IPS-18c (cell line): ENCODE measurements around the gene ASNS.
"Not testable (repeated sequence)": the region's sequence is repeated elsewhere in the genome, so short reads cannot be mapped to it uniquely, and the experiment has no call there.

Experiments used
- H3K4me3 ChIP-seq: 2 replicates; pipeline ENCODE4 v1.7.0; 2013; ENCODE audit warnings: low read depth, mild to moderate bottlenecking, low read length, moderate library complexity; ENCODE audit not compliant: insufficient read depth
- H3K9me3 ChIP-seq: one replicate; pipeline ENCODE4 v1.6.1; 2013; ENCODE audit warnings: mild to moderate bottlenecking, low read length, moderate library complexity; ENCODE audit not compliant: control insufficient read depth, insufficient read depth

Gene ASNS, protein sequence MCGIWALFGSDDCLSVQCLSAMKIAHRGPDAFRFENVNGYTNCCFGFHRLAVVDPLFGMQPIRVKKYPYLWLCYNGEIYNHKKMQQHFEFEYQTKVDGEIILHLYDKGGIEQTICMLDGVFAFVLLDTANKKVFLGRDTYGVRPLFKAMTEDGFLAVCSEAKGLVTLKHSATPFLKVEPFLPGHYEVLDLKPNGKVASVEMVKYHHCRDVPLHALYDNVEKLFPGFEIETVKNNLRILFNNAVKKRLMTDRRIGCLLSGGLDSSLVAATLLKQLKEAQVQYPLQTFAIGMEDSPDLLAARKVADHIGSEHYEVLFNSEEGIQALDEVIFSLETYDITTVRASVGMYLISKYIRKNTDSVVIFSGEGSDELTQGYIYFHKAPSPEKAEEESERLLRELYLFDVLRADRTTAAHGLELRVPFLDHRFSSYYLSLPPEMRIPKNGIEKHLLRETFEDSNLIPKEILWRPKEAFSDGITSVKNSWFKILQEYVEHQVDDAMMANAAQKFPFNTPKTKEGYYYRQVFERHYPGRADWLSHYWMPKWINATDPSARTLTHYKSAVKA

DNA sequence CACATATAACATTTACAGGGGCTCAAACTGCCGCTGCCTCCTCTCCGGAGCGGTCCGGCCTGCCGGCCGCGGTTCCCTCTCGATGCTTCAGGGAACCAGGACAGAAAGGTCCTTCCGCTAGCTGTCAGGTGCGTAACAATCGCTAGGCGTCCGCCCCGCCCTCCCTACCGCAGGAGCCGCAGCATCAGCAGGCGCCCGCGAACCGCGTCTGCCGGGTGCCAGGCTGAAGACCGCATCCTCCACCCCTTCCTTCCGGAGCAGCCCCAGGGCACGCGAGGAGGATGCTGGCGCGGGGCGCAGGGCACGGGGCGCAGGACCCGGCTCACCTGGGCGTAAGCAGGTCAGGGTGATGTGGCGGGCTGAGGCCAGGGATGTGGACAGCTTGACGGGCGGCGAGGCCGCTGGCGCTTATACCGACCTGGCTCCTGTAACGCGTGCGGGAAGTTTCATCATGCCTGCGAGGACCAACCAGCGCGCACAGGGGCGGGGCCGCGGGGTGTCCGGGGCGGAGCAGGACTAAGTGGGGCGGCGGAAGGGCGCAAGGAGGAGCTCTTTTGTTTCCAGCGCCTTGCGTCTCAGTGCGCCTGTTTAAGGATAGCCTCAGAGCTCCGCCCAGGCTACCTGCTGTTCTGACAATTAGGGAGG, at the start of gene ASNS:
ASNS (minus strand) TSS at position 384 of the 645 bp plus-strand sequence. CDS start 3,252 bp downstream, outside the sequence.
- Histone ChIP-seq H3K9me3 (no peaks in the 10 kb centered on the region), H3K4me3 (peak within 1 kb of the TSS; percentile 80)

DNA sequence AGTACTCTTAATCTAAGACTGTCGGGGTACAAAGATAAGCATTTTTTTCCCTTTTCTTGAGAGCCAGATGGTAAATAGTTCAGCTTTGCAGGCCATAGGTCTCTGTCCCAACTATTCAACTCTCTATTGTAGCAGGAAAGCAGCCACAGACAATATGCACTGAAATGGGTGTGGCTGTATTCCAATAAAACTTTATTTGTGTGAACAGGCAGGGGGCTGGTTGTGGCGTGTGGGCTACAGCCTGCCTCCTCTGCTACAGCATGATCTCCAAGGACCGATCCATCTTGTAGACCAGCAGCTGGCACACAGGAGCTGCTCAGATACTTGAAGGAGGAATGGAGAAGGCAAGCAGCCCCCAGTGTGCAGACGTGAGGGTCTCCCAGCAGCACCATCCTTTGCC, 49.0 kb upstream of the ASNS start:
- H3K4me3 ChIP-seq, H3K9me3 ChIP-seq: not testable (repeated sequence)

DNA sequence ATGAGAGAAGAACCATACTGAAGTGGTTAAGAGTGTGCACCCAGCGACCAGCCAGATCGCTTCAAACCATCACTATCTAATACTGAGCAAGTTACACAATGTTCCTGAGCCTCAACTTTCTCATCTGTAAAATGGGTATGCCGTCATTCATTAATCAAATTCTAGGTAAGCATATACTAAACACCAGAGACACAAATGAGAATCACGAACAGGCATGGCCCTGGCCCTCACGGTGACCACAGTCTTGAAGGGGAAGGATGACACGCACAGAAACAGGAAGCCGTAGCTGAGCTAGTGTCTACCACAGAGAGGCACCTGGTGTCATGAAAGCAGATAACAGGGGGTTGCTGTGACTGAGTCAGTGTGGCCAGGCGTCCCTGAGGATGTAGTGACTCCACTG, 43.1 kb upstream of the ASNS start:
- H3K4me3 ChIP-seq, H3K9me3 ChIP-seq: not testable (repeated sequence)

DNA sequence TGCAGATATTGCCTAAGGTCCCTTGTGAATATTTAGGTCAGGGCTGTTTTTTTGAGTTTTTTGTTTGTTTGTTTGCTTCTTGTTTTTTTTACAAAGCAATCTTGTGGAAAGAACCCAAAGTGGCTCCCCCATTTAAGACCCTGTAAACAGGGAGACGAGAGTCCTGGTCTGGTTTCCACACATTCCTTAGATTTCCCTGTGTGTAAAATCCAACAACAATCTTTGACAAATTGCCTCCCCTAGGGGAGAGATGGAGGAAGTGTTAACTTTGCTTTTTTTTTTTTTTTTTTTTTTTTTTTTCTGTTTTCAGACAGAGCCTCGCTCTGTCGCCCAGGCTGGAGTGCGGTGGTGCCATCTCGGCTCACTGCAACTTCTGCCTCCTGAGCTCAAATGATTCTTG, 40.1 kb upstream of the ASNS start:
- H3K4me3 ChIP-seq, H3K9me3 ChIP-seq: not testable (repeated sequence)

DNA sequence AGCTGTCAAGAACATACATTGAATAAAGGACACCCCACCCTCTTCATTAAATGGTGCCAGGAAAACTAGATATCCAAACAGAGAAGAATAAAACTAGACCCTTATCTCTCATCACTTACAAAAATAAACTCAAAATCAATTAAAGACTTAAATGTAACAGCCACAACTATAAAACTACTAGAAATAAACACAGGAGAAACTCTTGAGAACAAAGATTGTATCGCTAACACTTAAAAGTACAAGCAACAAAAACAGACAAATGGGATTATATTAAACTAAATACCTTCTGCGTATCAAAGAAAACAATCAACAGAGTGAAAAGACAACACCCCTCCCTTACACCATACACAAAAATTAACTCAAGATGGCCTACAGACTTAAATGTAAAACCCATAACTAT, 24.7 kb upstream of the ASNS start:
- not testable (repeated sequence) for H3K4me3 ChIP-seq, H3K9me3 ChIP-seq

DNA sequence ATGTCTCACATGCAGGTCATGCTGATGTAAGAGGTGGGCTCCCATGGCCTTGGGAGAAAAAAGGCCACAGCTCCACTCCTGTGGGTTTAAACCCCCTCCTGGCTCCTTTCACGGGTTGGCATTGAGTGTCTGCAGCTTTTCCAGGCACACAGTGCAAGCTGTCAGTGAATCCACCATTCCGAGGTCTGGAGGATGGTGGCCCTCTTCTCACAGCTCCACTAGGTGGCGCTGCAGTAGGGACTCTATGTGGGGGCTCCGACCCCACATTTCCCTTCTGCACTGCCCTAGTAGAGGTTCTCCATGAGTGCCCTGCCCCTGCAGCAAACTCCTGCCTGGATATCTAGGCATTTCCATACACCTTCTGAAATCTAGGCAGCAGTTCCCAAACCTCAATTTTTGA, 19.5 kb upstream of the ASNS start:
- H3K4me3 ChIP-seq, H3K9me3 ChIP-seq: not testable (repeated sequence)

DNA sequence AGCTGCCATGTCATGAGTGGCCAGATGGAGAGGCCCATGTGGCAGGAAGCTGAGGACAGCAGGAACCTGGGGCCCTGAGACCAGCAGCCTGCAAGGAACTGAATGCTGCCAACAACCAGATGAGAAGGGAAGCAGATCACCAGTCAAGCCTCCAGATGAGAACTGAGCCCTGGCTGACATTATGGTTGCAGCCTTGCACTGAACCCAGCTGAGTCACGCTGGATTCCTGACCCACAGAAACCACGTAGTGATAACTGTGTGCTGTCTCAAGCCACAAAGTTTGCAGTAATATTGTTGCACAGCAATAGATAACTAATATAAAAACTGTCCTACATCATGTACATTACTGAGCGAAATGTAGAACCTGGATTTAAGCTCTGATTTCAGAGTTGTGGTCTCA, 7.3 kb upstream of the ASNS start:
- H3K9me3 ChIP-seq, H3K4me3 ChIP-seq: not testable (repeated sequence)

DNA sequence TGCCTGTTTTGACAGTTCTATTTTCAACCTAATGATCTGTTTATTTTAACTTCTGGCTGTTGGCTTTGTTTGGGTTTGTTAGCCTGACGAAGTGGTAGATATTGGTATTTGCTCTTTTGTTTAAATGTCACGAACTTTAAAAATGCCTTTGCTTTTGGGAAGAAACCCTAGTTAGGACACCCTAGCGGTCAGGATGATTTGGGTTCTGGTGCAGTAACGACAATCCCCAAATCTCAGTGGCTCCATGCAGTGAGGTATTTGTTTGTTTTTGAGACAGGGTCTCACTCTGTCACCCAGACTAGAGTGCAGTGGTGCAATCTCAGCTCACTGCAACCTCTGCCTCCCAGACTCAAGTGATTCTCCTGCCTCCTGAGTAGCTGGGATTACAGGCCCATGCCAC, 2.7 kb upstream of the ASNS start:
- not testable (repeated sequence) for H3K4me3 ChIP-seq, H3K9me3 ChIP-seq

DNA sequence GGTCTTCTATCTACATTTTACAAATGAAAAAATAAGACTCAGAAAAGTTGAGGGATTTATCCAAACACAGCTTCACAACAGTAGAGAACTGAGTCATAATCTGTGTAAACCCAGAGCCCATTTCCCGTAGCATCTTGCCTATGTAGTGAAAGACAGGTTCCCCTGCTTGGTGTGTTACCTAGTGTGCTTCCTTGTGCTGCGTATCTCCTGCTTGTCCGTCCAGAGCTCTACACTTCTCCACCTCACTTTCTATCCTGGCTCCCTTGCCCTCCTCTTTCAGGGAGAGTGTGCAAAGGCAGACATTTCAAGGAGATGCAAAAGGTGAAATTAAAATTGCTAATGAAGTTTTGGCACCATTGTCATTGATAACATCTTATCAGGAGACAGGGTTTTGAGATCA, 1.4 kb upstream of the ASNS start:
- no peaks in the 10 kb centered on the region for H3K9me3 ChIP-seq
- no peak overlapping the region for H3K4me3 ChIP-seq

DNA sequence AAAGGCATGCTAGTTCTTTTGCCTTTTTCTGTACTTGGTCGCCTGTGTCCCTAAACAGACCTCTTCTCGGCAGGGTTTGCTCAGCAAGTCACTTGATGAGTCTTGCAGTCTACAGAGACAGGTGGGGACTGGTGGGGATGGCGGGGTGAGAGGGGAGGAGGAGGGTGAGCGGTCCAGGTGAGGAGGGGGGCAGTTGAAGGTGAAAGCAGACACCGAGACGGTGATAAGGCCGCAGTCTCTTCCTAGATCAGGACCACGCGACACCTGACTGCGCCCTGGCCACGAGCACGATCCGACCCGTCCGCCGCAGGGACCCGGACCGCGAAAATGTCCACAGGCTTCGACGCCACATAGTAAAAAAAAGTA, 566 bp downstream of the ASNS start:
- Histone ChIP-seq H3K4me3 (peak overlapping the region; percentile 80), H3K9me3 (no peaks in the 10 kb centered on the region)

DNA sequence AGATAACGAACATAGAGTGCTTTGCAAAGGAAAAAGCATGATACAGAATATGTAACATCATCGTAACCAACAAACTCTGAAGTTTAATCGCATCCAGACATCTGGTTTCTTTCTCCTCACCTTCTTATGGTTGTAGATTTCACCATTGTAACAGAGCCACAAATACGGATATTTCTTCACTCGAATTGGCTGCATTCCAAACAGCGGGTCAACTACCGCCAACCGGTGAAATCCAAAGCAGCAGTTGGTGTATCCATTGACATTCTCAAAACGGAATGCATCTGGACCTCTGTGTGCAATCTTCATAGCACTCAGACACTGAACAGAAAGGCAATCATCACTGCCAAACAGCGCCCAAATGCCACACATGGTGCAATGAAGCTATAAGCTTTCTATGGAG, 3.4 kb downstream of the ASNS start:
- Histone ChIP-seq H3K9me3 (no peaks in the 10 kb centered on the region), H3K4me3 (no peak overlapping the region)

DNA sequence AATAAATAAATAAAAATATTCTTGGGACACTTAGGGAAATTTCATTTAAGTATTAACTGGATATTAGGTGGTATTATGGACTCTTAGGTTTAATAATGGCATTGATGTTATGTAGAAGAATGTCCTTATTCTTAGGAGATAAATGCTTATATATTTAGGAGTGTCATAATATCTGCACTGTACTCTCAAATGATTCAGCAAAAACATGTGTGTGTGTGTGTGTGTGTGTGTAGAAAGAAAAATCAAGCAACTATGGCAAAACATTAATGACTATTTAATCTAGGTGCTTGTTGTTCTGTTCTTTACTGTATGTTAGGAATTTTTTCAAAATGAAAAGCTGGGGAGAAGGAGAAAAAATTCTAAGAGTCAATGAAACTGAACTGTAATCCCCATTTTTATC, 3.9 kb downstream of the ASNS start:
- Histone ChIP-seq H3K4me3 (no peak overlapping the region), H3K9me3 (no peaks in the 10 kb centered on the region)

DNA sequence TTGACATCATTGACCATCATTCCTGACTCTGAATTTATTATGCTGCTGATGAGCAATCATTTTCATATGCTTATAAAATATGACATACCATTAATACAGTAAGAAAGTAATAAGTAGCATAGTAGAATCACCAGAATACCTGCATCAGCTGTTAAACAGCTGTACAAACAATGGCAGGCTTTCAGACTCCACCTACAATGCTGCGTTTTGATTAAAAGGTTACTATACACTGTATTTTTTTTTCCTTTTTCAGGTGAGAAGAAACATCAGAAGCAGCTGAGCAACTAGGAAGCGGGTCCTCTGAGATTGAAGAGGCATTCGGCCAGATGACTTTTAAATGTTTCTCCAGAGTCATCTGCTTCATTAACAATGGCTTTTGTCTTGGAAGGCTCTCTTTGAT, 7.1 kb downstream of the ASNS start:
- H3K9me3 ChIP-seq = no peaks in the 10 kb centered on the region
- no peak overlapping the region for H3K4me3 ChIP-seq

DNA sequence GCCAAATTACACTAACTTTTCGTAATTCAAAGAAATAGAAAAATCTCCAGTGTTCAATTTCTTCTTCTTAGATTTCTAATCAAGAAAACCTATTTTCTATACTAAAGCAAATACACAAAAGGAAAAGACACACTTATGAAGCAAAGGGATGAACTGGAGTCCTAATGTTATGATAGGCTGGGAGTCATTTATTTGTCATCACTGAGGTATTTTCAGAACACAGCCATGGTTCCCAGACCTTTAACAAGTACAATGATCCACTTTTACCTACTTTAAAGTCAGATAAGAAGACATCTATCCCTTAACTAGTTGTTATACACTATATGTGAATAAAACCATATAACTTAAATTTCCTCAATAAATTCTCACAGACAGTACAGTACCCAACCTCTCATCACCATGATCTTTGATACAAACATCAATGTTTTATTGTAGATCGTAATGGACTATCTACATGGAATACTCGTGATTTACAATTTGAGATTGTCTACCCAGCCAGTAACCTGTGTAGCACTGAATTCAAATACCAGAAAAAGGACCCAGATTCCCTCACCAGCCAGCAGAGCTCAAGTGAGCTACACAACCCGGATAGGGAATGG, 12.5 kb downstream of the ASNS start:
- Histone ChIP-seq H3K9me3 (no peaks in the 10 kb centered on the region), H3K4me3 (no peak overlapping the region)

DNA sequence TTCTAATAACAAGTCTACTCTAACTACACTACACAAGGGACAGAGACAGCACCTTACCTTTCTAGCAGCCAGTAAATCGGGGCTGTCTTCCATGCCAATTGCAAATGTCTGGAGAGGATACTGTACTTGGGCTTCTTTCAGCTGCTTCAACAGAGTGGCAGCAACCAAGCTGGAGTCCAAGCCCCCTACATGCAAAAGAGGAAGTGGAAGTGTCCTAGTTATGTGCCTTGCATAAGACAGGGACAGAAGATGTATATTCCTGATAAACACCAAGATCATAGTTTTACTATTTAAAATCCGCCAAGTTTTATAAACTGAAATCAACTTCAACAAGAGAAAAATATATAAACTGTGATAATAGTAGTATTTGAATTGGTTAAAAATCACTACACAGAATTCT, 14.0 kb downstream of the ASNS start:
- H3K9me3 ChIP-seq = no peaks in the 10 kb centered on the region
- no peak overlapping the region for H3K4me3 ChIP-seq

DNA sequence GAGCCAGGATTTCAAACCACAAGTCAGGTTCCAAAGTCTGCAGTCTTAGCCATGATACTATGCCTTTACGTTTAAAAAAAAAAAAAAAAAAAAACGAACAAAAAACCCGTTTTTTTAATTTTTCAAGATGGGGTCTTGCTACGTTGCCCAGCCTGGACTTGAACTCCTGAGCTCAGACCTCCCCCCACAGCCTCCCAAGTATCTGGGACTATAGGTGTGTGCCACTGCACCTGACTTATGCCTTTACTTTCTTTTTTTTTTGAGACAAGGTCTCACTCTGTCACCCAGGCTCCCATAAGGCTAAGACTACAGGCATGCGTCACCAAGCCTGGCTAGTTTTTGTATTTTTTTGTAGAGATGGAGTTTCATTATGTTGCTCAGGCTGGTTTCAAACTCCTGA, 14.7 kb downstream of the ASNS start:
- H3K9me3 ChIP-seq = no peaks in the 10 kb centered on the region
- H3K4me3 ChIP-seq = no peak overlapping the region

DNA sequence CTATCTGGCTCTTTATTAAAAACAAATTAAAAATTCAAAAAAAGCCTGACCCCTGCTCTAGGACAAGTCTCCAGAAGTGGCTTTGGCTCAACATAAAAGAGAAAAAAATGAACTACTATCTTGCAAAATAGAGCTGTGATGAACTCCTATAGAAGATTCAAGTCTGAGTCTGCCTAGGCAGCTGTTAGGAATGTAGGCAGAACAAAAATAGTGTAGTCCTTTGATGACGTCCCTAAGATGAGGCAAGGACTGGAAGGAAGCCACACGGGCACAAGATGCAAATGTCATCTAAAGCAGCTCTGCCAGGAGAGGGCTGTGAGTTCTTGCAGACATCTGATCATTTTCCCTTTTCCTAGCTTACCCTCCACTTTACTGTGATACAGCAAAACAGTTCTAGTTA, 20.5 kb downstream of the ASNS start:
- H3K4me3 ChIP-seq = no peak overlapping the region

More for the DNA sequence above, 20.5 kb downstream of the ASNS start:
- H3K9me3 ChIP-seq = no peaks in the 10 kb centered on the region
